Measurements from ENCODE around the gene C1QTNF1.

The C1QTNF1 gene

DNA sequence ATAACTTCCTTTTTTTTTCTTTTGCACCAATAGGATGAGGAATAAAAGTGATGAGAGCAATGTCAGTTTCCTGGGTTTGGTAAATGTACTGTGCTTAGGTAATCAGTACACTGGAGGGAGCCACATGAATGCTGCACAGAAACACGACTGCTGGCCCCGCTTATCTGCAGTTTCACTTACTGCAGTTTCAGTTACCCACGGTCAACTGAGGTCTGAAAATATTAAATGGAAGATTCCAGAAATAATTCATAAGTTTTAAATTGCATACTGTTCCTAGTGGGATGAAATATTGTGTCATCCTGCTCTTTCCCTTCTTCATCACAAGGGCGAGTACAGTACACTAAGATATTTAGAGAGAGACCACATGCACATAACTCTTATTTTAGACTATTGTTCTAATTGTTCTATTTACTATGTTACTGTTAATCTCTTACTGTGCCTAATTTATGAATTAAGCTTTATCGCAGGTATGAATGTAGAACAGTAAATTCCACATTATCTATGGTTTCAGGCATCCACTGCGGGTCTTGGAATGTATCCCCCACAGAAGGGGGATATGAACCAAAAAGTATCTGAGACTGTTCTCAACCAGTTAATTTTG lies 37.8 kb upstream of the C1QTNF1 start:
- peak; percentile 55 to 77 for DNase-seq (ENCODE audit: low read depth in 1 of 2, low spot score in 1 of 2)
- no peak for TF ChIP-seq JUND (IDR thresholded peaks at IDR 0.05; ENCODE audit: low read depth)
- in situ Hi-C loops (cut with HindIII; ENCODE audit: low pct_unique_long_range_greater_than_20kb, low sequenced_read_pairs) = no loop called here

DNA sequence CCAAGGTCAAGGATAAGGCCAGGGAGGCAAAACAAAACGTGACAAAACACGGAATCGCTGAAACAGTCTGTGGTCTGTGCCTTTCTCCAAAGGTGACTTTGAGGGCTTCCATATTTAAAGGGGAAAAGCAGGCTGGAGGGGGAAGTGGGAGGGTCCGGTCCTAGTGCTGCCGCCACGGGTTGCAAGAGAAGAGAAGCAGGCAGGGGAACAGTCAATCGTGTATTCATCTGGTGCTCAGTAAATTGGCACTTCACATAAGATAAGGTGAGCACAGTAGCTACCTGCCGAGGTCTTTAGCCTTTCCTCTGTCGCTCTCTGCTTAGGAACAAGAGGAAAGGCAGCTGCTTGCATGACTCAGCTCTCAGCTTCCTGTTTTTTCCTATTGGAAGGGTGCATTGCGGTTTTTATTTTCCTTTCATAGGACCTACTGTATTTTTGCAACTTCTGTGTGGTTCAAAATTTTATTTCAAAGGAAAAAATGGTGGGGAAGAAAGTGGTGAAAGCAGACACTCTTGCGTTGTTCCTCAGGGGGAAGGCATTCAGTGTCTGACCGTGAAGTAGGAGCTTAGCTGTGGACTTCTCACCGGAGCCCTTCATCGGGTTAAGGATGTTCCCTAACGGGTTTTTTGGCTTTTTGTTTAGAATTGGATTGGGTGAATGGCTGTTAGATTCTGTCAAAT lies 37.2 kb upstream of the C1QTNF1 start:
- DNase-seq (ENCODE audit: low read depth in 1 of 2, low spot score in 1 of 2) = peak; percentile 39 to 70
- TF ChIP-seq JUND (IDR thresholded peaks at IDR 0.05; ENCODE audit: low read depth) = no peak; the same call in 1 of the 2 replicates
- in situ Hi-C loops (cut with HindIII; ENCODE audit: low pct_unique_long_range_greater_than_20kb, low sequenced_read_pairs) = no loop called here

DNA sequence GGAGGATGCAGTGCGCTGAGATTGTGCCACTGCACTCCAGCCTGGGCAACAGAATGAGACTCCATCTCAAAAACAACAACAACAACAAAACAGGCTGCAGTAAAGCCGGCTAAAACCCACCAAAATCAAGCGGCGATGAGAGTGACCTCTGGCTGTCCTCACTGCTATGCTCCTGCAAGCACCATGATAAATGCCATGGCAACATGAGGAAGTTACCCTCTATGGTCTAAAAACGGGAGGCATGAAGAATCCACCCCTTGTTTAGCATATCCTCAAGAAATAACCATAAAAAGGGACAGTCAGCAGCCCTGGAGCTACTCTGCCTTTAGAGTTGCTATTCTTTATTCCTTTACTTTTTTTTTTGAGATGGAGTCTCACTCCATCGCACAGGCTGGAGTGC lies 35.8 kb upstream of the C1QTNF1 start:
- in situ Hi-C loops (cut with HindIII; ENCODE audit: low pct_unique_long_range_greater_than_20kb, low sequenced_read_pairs) = no loop called here

DNA sequence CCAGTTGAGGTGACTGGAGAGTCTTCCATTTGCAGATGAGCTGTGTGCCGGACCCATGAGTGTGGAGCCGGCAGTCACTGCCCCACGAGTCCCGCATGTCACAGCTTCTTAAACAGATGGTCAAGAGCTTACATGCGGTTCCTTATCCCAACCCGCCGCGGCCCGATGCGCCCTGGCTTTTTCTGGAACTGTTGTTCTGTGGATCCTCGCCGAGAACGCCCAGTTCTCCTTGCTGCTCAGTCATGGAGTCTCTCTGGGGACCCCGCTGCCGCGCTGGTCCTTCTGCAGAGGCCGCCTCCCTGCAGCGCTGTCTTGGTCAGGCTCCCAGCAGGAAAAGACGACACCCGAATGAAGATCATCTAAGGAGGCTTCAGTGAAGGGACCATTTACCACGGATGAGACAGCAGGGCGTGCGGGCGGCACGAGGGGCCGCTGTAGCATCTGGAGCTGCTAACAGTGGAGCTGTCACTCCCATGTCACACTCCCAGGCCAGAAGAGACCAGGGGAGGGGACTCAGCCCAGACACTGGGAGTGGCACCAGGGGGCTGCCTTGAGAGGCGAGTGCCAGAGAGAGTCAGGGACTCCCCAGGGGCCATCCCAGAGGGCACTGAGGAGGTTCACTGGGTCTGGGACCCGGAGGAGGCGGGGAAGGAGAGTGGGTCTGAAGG lies 33.5 kb upstream of the C1QTNF1 start:
- DNase-seq (ENCODE audit: low read depth in 1 of 2, low spot score in 1 of 2) = peak in 1 of 2 experiments; percentile 5
- TF ChIP-seq JUND (IDR thresholded peaks at IDR 0.05; ENCODE audit: low read depth) = no peak
- in situ Hi-C loops (cut with HindIII; ENCODE audit: low pct_unique_long_range_greater_than_20kb, low sequenced_read_pairs) = no loop called here

More for the DNA sequence above, 35.8 kb upstream of the C1QTNF1 start:
- DNase-seq (ENCODE audit: low read depth in 1 of 2, low spot score in 1 of 2) = no peak
- TF ChIP-seq JUND (IDR thresholded peaks at IDR 0.05; ENCODE audit: low read depth) = no peak

DNA sequence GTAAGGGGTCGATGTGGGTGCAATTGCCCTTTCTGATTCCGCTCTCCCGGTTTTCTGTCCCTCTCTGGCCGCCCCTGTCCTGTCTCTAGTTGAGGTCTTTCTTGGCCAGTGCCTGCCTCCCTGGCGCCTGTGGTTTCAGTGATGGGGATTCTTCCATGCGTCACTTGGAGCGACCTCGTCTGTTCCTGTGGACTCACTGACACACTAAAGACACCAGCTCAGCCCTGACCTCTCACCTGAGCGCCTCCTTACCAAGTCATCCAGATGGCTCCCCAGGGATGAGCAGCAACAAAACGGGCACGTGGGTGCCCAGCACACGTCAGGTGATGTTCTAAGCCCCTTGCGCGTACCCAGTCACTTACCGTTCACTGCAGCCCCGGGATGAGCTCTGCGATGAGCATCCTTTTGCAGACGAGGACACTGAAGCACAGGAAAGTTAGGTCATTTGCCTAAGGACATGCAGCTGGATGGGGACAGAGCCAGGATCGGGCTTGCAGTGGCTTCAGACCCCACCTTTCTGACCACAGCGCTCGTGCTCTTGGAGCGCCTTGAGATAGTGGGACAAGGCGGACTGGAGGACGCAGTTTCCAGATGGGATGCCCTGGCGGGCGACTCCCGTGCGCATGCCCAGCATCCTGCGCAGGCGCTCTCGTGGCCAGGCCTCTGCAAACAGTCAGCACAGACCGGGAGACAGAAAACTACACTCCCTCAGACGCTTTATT lies 32.8 kb upstream of the C1QTNF1 start:
- DNase-seq (ENCODE audit: low read depth in 1 of 2, low spot score in 1 of 2) = peak in 1 of 2 experiments; percentile 4
- in situ Hi-C loops (cut with HindIII; ENCODE audit: low pct_unique_long_range_greater_than_20kb, low sequenced_read_pairs) = no loop called here
- no peak for TF ChIP-seq JUND (IDR thresholded peaks at IDR 0.05; ENCODE audit: low read depth)

DNA sequence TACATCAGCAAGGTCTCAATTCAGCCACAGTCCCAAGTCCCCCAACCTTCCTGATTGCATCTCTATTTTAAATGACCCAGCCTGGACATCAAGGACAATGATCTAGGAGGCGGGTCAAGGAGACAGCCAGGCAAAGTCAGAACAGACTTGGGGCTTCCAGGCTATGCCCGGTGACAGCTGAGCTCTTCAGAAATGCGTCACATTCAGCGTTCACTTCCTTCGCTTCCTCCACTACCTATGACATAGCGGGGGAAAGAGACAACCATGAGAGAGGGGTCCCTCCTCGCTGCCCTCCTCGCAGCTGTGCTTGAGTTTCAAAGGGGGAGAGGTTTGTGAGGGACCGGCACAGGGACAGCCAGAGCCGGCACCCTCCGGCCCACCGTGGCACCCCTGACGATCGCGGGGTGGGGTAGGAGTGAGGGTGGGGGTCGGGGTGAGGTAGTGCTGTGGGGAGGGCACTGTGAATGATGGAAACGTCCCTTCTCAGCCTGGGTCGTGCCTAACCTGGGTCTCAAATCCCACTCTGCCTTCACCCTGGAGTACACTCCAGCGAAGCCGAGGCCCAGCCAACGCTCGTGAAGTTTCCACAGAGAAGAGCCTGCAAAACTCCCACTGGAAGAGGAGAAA lies 31.9 kb upstream of the C1QTNF1 start:
- TF ChIP-seq JUND (IDR thresholded peaks at IDR 0.05; ENCODE audit: low read depth) = no peak
- DNase-seq (ENCODE audit: low read depth in 1 of 2, low spot score in 1 of 2) = no peak
- in situ Hi-C loops (cut with HindIII; ENCODE audit: low pct_unique_long_range_greater_than_20kb, low sequenced_read_pairs) = no loop called here

DNA sequence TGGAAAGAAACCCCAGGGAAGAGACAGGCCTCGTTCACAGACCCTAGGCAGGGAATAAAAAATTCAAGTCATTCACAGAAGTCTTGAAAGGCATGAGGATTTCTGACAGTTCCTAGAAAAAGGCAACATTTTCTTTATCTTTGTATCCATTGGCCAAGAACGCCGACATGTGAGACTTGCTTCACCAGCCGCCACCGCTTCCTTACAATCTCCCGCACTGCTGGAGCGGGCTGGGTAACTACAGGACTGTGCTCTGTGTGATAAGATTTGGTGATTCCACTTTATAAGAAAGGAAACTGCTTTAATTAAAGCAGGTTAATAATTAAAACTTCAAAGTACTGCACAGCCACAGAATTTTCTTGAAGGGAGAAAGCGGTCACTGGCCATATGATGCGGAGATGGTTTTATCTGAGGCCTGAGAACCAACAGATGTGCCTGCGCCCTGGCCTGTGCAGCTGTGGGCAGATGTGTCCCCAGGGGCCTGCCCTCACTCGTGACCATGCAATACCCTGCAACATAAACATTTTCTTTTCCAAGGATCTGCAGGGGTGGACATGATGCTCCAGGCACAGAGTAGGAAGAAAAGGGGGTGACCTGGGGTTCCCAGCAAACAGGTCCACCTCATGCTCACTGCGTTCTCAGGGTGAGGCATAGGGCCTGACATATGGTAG lies 31.3 kb upstream of the C1QTNF1 start:
- in situ Hi-C loops (cut with HindIII; ENCODE audit: low pct_unique_long_range_greater_than_20kb, low sequenced_read_pairs) = no loop called here
- DNase-seq (ENCODE audit: low read depth in 1 of 2, low spot score in 1 of 2) = no peak
- no peak for TF ChIP-seq JUND (IDR thresholded peaks at IDR 0.05; ENCODE audit: low read depth)

DNA sequence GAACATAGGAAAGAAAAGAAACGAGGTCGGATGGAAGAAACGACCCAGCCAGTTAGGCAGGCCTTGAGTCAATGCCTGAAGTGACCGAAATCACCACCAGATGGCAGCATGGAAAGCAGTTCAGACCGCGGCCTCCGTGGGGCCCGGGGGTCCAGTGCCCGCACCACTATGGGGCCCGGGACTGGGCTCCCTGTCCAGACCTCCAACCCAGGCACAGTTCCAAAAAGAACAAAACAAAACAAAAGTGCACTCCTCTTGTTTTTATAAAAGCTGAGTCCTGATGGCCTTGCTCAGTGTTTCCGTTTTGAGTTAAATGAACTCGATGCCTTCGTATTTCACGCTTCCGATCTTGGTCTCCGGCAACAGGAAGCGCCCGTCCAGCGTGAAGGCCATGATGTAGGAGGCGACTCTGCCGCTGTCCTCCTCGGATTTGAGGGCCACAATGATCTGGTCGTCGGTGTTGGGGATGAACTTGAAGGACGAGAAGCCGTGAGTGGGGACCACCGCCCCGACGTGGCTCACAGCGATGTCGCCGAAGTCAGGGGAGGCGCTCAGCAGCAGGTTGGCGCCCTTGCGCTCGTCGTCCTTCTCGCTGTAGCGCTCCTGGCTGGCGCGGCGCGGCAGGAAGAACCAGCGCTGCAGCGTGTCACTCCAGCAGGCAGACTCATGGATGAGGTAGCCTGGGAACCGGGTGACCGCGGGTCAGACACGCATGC lies 30.6 kb upstream of the C1QTNF1 start:
- peak; percentile 68 to 72 for DNase-seq (ENCODE audit: low read depth in 1 of 2, low spot score in 1 of 2)
- in situ Hi-C loops (cut with HindIII; ENCODE audit: low pct_unique_long_range_greater_than_20kb, low sequenced_read_pairs) = no loop called here
- TF ChIP-seq JUND (IDR thresholded peaks at IDR 0.05; ENCODE audit: low read depth) = no peak

DNA sequence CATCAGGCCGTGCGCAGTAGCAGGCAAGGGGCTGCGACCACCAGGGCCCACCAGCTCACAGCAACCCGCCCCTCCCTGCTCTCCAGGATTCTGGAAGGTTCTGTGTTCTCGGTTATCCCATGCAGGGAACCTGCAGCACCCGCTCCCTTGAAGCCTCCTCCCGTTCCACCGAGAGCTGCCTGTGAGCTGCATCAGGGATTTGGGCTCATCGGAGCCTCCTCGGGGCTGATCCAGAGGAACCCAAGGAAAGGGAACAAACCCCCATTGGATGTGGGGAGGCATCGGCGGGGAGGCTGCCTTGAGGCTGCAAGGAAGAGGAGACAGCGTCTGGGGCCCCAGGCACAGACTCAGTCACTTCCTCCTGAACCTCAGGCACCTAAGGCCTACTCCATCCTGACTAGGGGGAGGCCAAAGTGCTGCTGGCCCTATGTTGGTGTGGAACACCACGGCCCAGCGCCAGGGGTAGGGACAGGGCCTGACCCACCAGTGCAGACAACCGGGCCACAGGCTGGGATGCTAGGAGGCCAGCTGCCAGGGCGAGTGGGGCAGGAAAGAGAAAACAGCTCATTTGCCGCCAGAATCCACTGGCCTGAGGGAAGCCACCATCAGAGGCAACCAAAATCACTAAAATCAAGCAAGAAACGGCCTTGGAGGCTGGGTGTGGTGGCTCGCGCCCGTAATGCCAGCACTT lies 29.8 kb upstream of the C1QTNF1 start:
- DNase-seq (ENCODE audit: low read depth in 1 of 2, low spot score in 1 of 2) = peak in 1 of 2 experiments; percentile 30
- no peak for TF ChIP-seq JUND (IDR thresholded peaks at IDR 0.05; ENCODE audit: low read depth)
- in situ Hi-C loops (cut with HindIII; ENCODE audit: low pct_unique_long_range_greater_than_20kb, low sequenced_read_pairs) = no loop called here

DNA sequence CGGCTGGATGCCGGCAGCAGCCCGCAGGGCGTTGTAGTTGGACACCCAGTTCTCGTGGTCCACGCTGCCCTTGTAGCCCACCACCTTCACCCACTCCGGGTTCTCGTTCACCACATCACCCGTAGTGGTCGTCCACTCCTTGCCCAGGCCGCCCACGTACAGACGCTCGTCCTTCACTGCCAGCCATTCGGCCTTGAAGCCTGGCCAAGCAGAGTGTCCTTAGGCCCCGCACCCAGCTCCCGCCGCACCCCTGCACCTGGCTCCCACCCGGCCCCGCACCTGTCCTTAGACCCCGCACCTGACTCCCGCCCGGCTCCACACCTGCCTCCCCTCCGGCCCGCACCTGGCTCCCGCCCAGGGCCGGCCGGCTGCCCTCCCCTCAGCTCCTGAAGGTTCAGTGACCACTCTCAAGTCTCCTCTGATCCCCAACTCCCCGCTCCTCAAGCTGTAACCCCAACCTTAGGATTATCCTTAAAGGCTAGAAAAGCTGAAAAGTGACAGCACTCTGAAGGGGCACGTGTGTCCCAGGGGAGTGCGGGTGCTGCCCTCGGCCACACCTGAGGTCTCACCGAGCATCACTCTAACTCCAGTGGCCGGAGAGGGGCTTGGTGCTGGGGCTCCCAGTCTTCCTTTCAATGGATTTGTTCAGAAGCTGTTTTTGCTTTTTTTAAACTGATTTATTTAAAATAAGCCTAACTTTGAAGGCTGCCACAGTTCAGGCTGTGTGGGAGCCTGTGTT lies 28.8 kb upstream of the C1QTNF1 start:
- in situ Hi-C loops (cut with HindIII; ENCODE audit: low pct_unique_long_range_greater_than_20kb, low sequenced_read_pairs) = no loop called here
- DNase-seq (ENCODE audit: low read depth in 1 of 2, low spot score in 1 of 2) = peak in 1 of 2 experiments; percentile 13
- TF ChIP-seq JUND (IDR thresholded peaks at IDR 0.05; ENCODE audit: low read depth) = no peak
